CD14-positive monocyte (primary cell): ENCODE data around the gene ZNF22. TPM values are rescaled to one million over a fixed set of nuclear protein-coding genes. Genes with fewer than 3 reads are reported as not detected.

Experiments
- DNase-seq, 3 donors: peaks; one replicate each; pipeline ENCODE4 v3.0.0-alpha.2; 2011 to 2022
- H2AFZ ChIP-seq: 2 replicates; pipeline ENCODE4 v1.6.0; 2012; ENCODE audit warnings: mild to moderate bottlenecking, low read depth, low read length, inconsistent platforms; ENCODE audit not compliant: insufficient read depth, poor library complexity, severe bottlenecking
- H3K27ac ChIP-seq, 2 donors: 1 replicate in 1 of 2; 2 replicates in 1 of 2; pipeline ENCODE4 v1.5.1; 2012 to 2013; ENCODE audit warnings: low read length in 2 of 2, control low read depth in 1 of 2, inconsistent platforms in 1 of 2, low read depth in 1 of 2, mild to moderate bottlenecking in 1 of 2
- H3K27me3 ChIP-seq, 2 donors: one replicate each; pipeline versions ENCODE4 v1.6.0 to v1.6.1; 2011 to 2013; ENCODE audit warnings: low read length in 2 of 2; ENCODE audit not compliant: control insufficient read depth in 2 of 2, insufficient read depth in 2 of 2
- H3K36me3 ChIP-seq, 2 donors: replicated peaks in 1 of 2; 1 replicate in 1 of 2; 2 replicates in 1 of 2; pipeline versions ENCODE4 v1.5.1 to v1.6.1; 2012 to 2013; ENCODE audit warnings: low read length in 2 of 2, control low read depth in 1 of 2, inconsistent platforms in 1 of 2, mild to moderate bottlenecking in 1 of 2; ENCODE audit not compliant: insufficient read depth in 2 of 2, control insufficient read depth in 1 of 2
- H3K4me1 ChIP-seq, 2 donors: 1 replicate in 1 of 2; 2 replicates in 1 of 2; pipeline versions ENCODE4 v1.5.1 to v1.6.1; 2012 to 2013; ENCODE audit warnings: low read length in 2 of 2, control low read depth in 1 of 2, inconsistent platforms in 1 of 2, mild to moderate bottlenecking in 1 of 2, moderate library complexity in 1 of 2; ENCODE audit not compliant: insufficient read depth in 2 of 2, control insufficient read depth in 1 of 2
- H3K4me2 ChIP-seq: replicated peaks from 2 replicates; pipeline ENCODE3; 2012; ENCODE audit warnings: low read length, moderate library complexity, mild to moderate bottlenecking; ENCODE audit not compliant: poor library complexity, severe bottlenecking; ENCODE audit errors: extremely low read depth
- H3K4me3 ChIP-seq, 3 experiments: fragments of 200-600 bp in 1 of 3; sonication (generic) in 1 of 3; replicated peaks in 1 of 3; 1 replicate in 2 of 3; 2 replicates in 1 of 3; pipeline ENCODE4 v1.5.1; 2011 to 2013; ENCODE audit warnings: low read length in 3 of 3, mild to moderate bottlenecking in 3 of 3, control low read depth in 2 of 3, low read depth in 2 of 3, inconsistent platforms in 1 of 3, moderate library complexity in 1 of 3
- H3K79me2 ChIP-seq: 2 replicates; pipeline ENCODE4 v1.6.0; 2012; ENCODE audit warnings: mild to moderate bottlenecking, control low read depth, inconsistent platforms, low read length, moderate library complexity; ENCODE audit not compliant: insufficient read depth
- H3K9ac ChIP-seq: 2 replicates; pipeline ENCODE4 v1.6.0; 2017; ENCODE audit warnings: low read length, mild to moderate bottlenecking; ENCODE audit not compliant: insufficient read depth, poor library complexity, severe bottlenecking
- H3K9me3 ChIP-seq, 2 donors: replicated peaks in 1 of 2; 1 replicate in 1 of 2; 2 replicates in 1 of 2; pipeline versions ENCODE4 v1.5.1 to v1.6.1; 2012 to 2013; ENCODE audit warnings: low read length in 2 of 2, control low read depth in 1 of 2; ENCODE audit not compliant: control insufficient read depth in 1 of 2, insufficient read depth in 1 of 2
- H4K20me1 ChIP-seq: 2 replicates; pipeline ENCODE4 v1.6.0; 2012; ENCODE audit warnings: mild to moderate bottlenecking, low read length, control low read depth, moderate library complexity; ENCODE audit not compliant: insufficient read depth
- H3K27ac Mint-ChIP-seq, 7 donors: one replicate each; pipeline ENCODE4 v1.8.0; 2020; ENCODE audit warnings: mild to moderate bottlenecking in 7 of 7, mixed read lengths in 7 of 7, moderate library complexity in 6 of 7, inconsistent platforms in 2 of 7
- H3K27me3 Mint-ChIP-seq, 3 donors: one replicate each; pipeline ENCODE4 v1.8.0; 2021 to 2022; ENCODE audit warnings: low read depth in 3 of 3, mild to moderate bottlenecking in 3 of 3, mixed read lengths in 3 of 3, moderate library complexity in 3 of 3, inconsistent platforms in 1 of 3
- H3K36me3 Mint-ChIP-seq, 2 donors: one replicate each; pipeline ENCODE4 v1.8.0; 2020; ENCODE audit warnings: mixed read lengths in 2 of 2, inconsistent platforms in 1 of 2, mild to moderate bottlenecking in 1 of 2
- H3K4me1 Mint-ChIP-seq: one replicate; pipeline ENCODE4 v1.8.0; 2020; ENCODE audit warnings: mild to moderate bottlenecking, mixed read lengths
- H3K4me3 Mint-ChIP-seq, 2 donors: one replicate each; pipeline ENCODE4 v1.8.0; 2020; ENCODE audit warnings: mild to moderate bottlenecking in 2 of 2, mixed read lengths in 2 of 2, moderate library complexity in 1 of 2
- H3K9me3 Mint-ChIP-seq, 7 donors: one replicate each; pipeline ENCODE4 v1.8.0; 2020 to 2022; ENCODE audit warnings: mixed read lengths in 7 of 7, mild to moderate bottlenecking in 6 of 7, moderate library complexity in 6 of 7, inconsistent platforms in 2 of 7
- CTCF ChIP-seq: fragments of 200-600 bp; IDR thresholded peaks from one replicate; pipeline ENCODE4 v1.8.0; 2022; ENCODE audit warnings: antibody characterized with exemption, mild to moderate bottlenecking
- WGBS: methylation state at CpG from one replicate; pipeline ENCODE4 v1.1.5; 2013; ENCODE audit warnings: missing lambda C conversion rate; ENCODE audit not compliant: insufficient coverage; 5-methylcytosine and 5-hydroxymethylcytosine counted together
- intact Hi-C, 2 donors: fragments of 100-400 bp; cut with micrococcal nuclease; formaldehyde crosslinking; loops; one replicate each; pipeline versions ENCODE4 v1.15.0 to v1.15.1; 2023
- polyA plus RNA-seq, 3 donors: library from polyadenylated mRNA; depleted of rRNA in 1 of 3; unstranded in 2 of 3; stranded (reverse) in 1 of 3; fragments of 300-500 nt in 2 of 3; fragments of >200 nt in 1 of 3; fragmentation: Illumina TruSeq in 2 of 3; gene quantifications; 1 replicate in 2 of 3; 2 replicates in 1 of 3; pipeline ENCODE4 v1.2.3, GENCODE V29; 2012 to 2021

The ZNF22 gene
- polyA plus RNA-seq, 3 donors, result 4.1 to 14.6 (median 10.4) TPM

DNA sequence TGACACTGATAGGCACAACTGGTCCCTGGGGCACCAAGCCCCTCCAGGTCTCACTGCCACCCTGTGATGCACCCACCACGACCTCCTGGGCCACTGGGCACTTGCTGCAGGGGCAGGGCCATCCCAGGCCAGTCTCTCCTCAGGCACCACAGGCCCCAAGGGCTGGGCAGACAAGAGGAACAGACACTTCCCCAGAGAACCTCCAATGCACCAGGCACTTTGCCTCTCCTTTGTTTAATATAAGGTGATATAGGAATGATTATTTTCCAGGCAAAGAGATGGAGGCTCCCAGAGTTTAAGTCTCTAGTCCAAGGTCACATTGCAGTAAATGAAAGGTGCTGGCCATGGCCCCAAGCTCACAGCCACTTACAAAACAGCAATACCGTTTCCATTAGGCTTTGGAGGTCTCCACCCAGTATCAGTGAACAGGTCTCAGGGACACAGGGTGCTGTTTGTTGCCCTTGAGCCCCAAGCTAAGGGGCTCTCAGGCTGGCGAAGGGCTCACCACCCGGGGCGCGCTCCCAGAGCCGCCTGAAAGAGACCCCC lies 26.6 kb upstream of the ZNF22 start:
- Histone ChIP-seq H3K4me3 (peak overlapping the region in 2 of 3 experiments; percentile 22 to 63), H3K4me2 (peak overlapping the region; percentile 64), H3K4me1 (peaks cover 63 to 81% of the 10 kb centered on the region in 2 donors), H3K79me2 (peaks cover 85% of the 10 kb centered on the region), H3K27me3 (no peaks in the 10 kb centered on the region), H3K27ac (peak overlapping the region; percentile 73 to 81), H3K36me3 (peaks cover 71 to 77% of the 10 kb centered on the region in 2 donors), H3K9ac (peak overlapping the region; percentile 54), H4K20me1 (peaks cover 37% of the 10 kb centered on the region), H3K9me3 (no peaks in the 10 kb centered on the region), H2AFZ (peak overlapping the region; percentile 80)
- Mint-ChIP-seq H3K4me1 (peaks cover 75% of the 10 kb centered on the region), H3K27ac (peak overlapping the region; percentile 80 to 92 (median 91)), H3K36me3 (peaks cover 58 to 75% of the 10 kb centered on the region in 2 donors), H3K4me3 (peak overlapping the region; percentile 64 to 72), H3K27me3 (no peaks in the 10 kb centered on the region), H3K9me3 (peaks cover 0 to 3% (median 0%) of the 10 kb centered on the region in 7 donors)
- WGBS, result 53% methylated on average over 7 of the region's 7 CpGs
- DNase-seq, result peak in 2 of 3 donors; percentile 33 to 37
- no peak for TF ChIP-seq CTCF
- intact Hi-C loops, result loop anchor here (1.0 to 2.0 kb wide), 2 partner anchors 40 to 41 kb away; no protein-coding TSS in a partner anchor

- Mint-ChIP-seq H3K4me1 (peaks cover 68% of the 10 kb centered on the region), H3K9me3 (peaks cover 0 to 3% (median 0%) of the 10 kb centered on the region in 7 donors), H3K36me3 (peaks cover 57 to 75% of the 10 kb centered on the region in 2 donors), H3K27me3 (no peaks in the 10 kb centered on the region), H3K4me3 (peak overlapping the region; percentile 64 to 72), H3K27ac (peak overlapping the region; percentile 80 to 92 (median 91))
- peak overlapping the region; percentile 64 for H3K4me2 ChIP-seq
- peak overlapping the region; percentile 73 to 81 for H3K27ac ChIP-seq
- H3K79me2 ChIP-seq, result peaks cover 85% of the 10 kb centered on the region
- H3K4me3 ChIP-seq, result peak overlapping the region in 2 of 3 experiments; percentile 22 to 63
- H2AFZ ChIP-seq, result peak overlapping the region; percentile 80
- intact Hi-C loops, result loop anchor here (1.0 to 2.0 kb wide), 2 partner anchors 41 to 42 kb away; no protein-coding TSS in a partner anchor
- WGBS, result 2% methylated on average over 43 of the region's 46 CpGs
- H4K20me1 ChIP-seq, result peaks cover 44% of the 10 kb centered on the region
- peak overlapping the region; percentile 54 for H3K9ac ChIP-seq
- no peaks in the 10 kb centered on the region for H3K9me3 ChIP-seq
- TF ChIP-seq CTCF, result peak; percentile 99
- peak; percentile 35 to 68 (median 66) for DNase-seq
- no peaks in the 10 kb centered on the region for H3K27me3 ChIP-seq
- H3K36me3 ChIP-seq, result peaks cover 74 to 80% of the 10 kb centered on the region in 2 donors
- peaks cover 56 to 74% of the 10 kb centered on the region in 2 donors for H3K4me1 ChIP-seq
These were observed 25.9 kb upstream of the ZNF22 start for GRCh38 chr10:44974628-44975430.
